Naive thymus-derived CD4-positive, alpha-beta T cell (primary cell): ENCODE results near the gene UBL3. TPM values are rescaled to one million over a fixed set of nuclear protein-coding genes. Genes with fewer than 3 reads are reported as not detected.

Source experiments
- ATAC-seq: fragments of 150-1000 bp; cut with Tn5 transposase; 2 replicates; pipeline ENCODE4 v1.10.0; 2021; ENCODE audit warnings: mild to moderate bottlenecking, moderate library complexity
- CTCF ChIA-PET: fragments of 350-600 bp; sonication (Branson Sonifier 250); formaldehyde crosslinking; loops from one replicate; lab custom pipeline; 2021; ENCODE audit warnings: antibody characterized with exemption; lab: Charles Lee
- POLR2A ChIA-PET: fragments of 350-600 bp; sonication (Branson Sonifier 250); formaldehyde crosslinking; loops from one replicate; lab custom pipeline; 2021; ENCODE audit warnings: antibody characterized with exemption, inconsistent platforms; lab: Charles Lee
- DNase-seq, 9 donors: peaks; one replicate each; pipeline versions ENCODE4 v3.0.0 to v3.0.0-alpha.2; 2020 to 2022; ENCODE audit warnings: mixed read lengths in 1 of 9
- H3K27ac ChIP-seq: one replicate; pipeline ENCODE4 v1.7.0; 2013; ENCODE audit warnings: mild to moderate bottlenecking, low read depth, low read length, moderate library complexity
- H3K27me3 ChIP-seq, 2 donors: one replicate each; pipeline ENCODE4 v1.7.0; 2013; ENCODE audit warnings: low read length in 2 of 2, mild to moderate bottlenecking in 2 of 2, moderate library complexity in 2 of 2; ENCODE audit not compliant: control insufficient read depth in 2 of 2, insufficient read depth in 2 of 2
- H3K36me3 ChIP-seq, 3 experiments: 1 replicate in 2 of 3; 2 replicates in 1 of 3; pipeline ENCODE4 v1.7.0; 2013; ENCODE audit warnings: low read length in 3 of 3, mild to moderate bottlenecking in 3 of 3, moderate library complexity in 1 of 3; ENCODE audit not compliant: insufficient read depth in 3 of 3, control insufficient read depth in 2 of 3
- H3K4me1 ChIP-seq, 2 donors: one replicate each; pipeline ENCODE4 v1.7.0; 2013; ENCODE audit warnings: low read length in 2 of 2, mild to moderate bottlenecking in 2 of 2, moderate library complexity in 1 of 2; ENCODE audit not compliant: control insufficient read depth in 2 of 2, insufficient read depth in 2 of 2
- H3K4me3 ChIP-seq: 2 replicates; pipeline ENCODE4 v1.7.0; 2013; ENCODE audit warnings: mild to moderate bottlenecking, low read length
- H3K9me3 ChIP-seq, 3 experiments: 1 replicate in 2 of 3; 2 replicates in 1 of 3; pipeline ENCODE4 v1.7.0; 2013; ENCODE audit warnings: low read length in 3 of 3; ENCODE audit not compliant: control insufficient read depth in 2 of 3
- H3K27ac Mint-ChIP-seq, 9 donors: one replicate each; pipeline ENCODE4 v1.8.0; 2020 to 2022; ENCODE audit warnings: mixed read lengths in 9 of 9, mild to moderate bottlenecking in 8 of 9, moderate library complexity in 5 of 9, inconsistent platforms in 2 of 9
- H3K27me3 Mint-ChIP-seq, 5 donors: one replicate each; pipeline ENCODE4 v1.8.0; 2021 to 2022; ENCODE audit warnings: mixed read lengths in 5 of 5, mild to moderate bottlenecking in 1 of 5
- H3K36me3 Mint-ChIP-seq, 5 donors: one replicate each; pipeline ENCODE4 v1.8.0; 2020 to 2022; ENCODE audit warnings: mixed read lengths in 5 of 5, mild to moderate bottlenecking in 3 of 5, inconsistent platforms in 1 of 5
- H3K4me1 Mint-ChIP-seq, 7 donors: one replicate each; pipeline ENCODE4 v1.8.0; 2020 to 2022; ENCODE audit warnings: mixed read lengths in 7 of 7, mild to moderate bottlenecking in 3 of 7, inconsistent platforms in 1 of 7
- H3K4me3 Mint-ChIP-seq, 10 donors: one replicate each; pipeline ENCODE4 v1.8.0; 2020 to 2022; ENCODE audit warnings: mild to moderate bottlenecking in 10 of 10, mixed read lengths in 10 of 10, moderate library complexity in 6 of 10, inconsistent platforms in 2 of 10
- H3K9me3 Mint-ChIP-seq, 11 donors: one replicate each; pipeline ENCODE4 v1.8.0; 2020 to 2022; ENCODE audit warnings: mixed read lengths in 11 of 11, mild to moderate bottlenecking in 4 of 11, inconsistent platforms in 1 of 11, moderate library complexity in 1 of 11
- intact Hi-C, 2 donors: fragments of 100-400 bp; cut with micrococcal nuclease; formaldehyde crosslinking; loops; one replicate each; pipeline ENCODE4 v1.15.1; 2023
- polyA plus RNA-seq, 2 donors: library from polyadenylated mRNA; unstranded; fragments of 300-500 nt; fragmentation: Illumina TruSeq; gene quantifications; one replicate each; pipeline ENCODE4 v1.2.3, GENCODE V29; 2021
- total RNA-seq, 6 experiments: library from RNA in 5 of 6; stranded (reverse) in 5 of 6; gene quantifications; 1 replicate in 5 of 6; 2 replicates in 1 of 6; pipeline ENCODE4 v1.2.3 and lab custom pipeline; 2021 to 2026

The UBL3 gene
- 10 to 100 TPM; 12.7 to 34.5 (median 28.9) TPM for total RNA-seq
- polyA plus RNA-seq, result 10 to 100 TPM; 27.3 to 30.8 TPM
- 56.9 reads per million, percentile 74 among the genes with 10 or more reads in this experiment for total RNA-seq (lab: John Stamatoyannopoulos, UW)

GRCh38 chr13:29850213-29850898 is at the start of gene UBL3:
Gene UBL3, minus strand, starts transcription at chr13:29850617. Its CDS starts 1,079 bp downstream, at chr13:29849538.
- ChIA-PET CTCF (interaction anchor here (0.8 to 2.8 kb wide), 5 partner anchors 74 to 612 kb away, joined by 3 to 29 read pairs (median 3); no protein-coding TSS in a partner anchor), POLR2A (interaction anchor here (0.6 to 5.4 kb wide), 21 partner anchors 8 to 766 kb away, joined by 3 to 64 read pairs (median 3); partner anchors contain the start of genes HMGB1 and USPL1)
- H3K4me1 Mint-ChIP-seq, result peaks cover 10 to 42% (median 24%) of the 10 kb centered on the region in 7 donors
- intact Hi-C loops, result loop anchor here (1.0 to 5.0 kb wide), 17 partner anchors 52 to 1712 kb away; partner anchors contain the start of genes SLC7A1 (in 2 of the 2), USPL1 (in 2 of the 2), KATNAL1 (in 1 of the 2) and PAN3 (in 1 of the 2)
- DNase-seq (peak; percentile 88 to 95 (median 92)), ATAC-seq (peak; percentile 97)
- H3K9me3 ChIP-seq, result no peaks in the 10 kb centered on the region
- peaks cover 5 to 13% of the 10 kb centered on the region in 2 donors for H3K4me1 ChIP-seq
- peaks cover 0 to 7% (median 0%) of the 10 kb centered on the region in 5 donors for H3K36me3 Mint-ChIP-seq
- H3K9me3 Mint-ChIP-seq, result peaks cover 0 to 1% (median 0%) of the 10 kb centered on the region in 11 donors
- H3K27ac Mint-ChIP-seq, result peak within 1 kb of the TSS; percentile 91 to 100 (median 99)
- H3K4me3 ChIP-seq, result peak within 1 kb of the TSS; percentile 78
- H3K36me3 ChIP-seq, result peaks cover 0 to 10% (median 0%) of the 10 kb centered on the region in 3 experiments
- peak within 1 kb of the TSS; percentile 91 to 99 (median 96) for H3K4me3 Mint-ChIP-seq
- peak within 1 kb of the TSS; percentile 98 for H3K27ac ChIP-seq
- no peaks in the 10 kb centered on the region for H3K27me3 ChIP-seq
- H3K27me3 Mint-ChIP-seq, result no peaks in the 10 kb centered on the region

GRCh38 chr13:29897102-29897501 is 46.7 kb upstream of the UBL3 start:
- Histone ChIP-seq H3K27ac (no peak overlapping the region), H3K4me3 (no peak overlapping the region), H3K36me3 (no peaks in the 10 kb centered on the region), H3K4me1 (peaks cover 4 to 12% of the 10 kb centered on the region in 2 donors), H3K27me3 (no peaks in the 10 kb centered on the region), H3K9me3 (no peaks in the 10 kb centered on the region)
- ChIA-PET POLR2A (interaction anchor here (0.8 kb wide), 1 partner anchor 10 kb away, joined by 3 read pairs; no protein-coding TSS in a partner anchor), CTCF (no interaction called here)
- intact Hi-C loops, result no loop called here
- Mint-ChIP-seq H3K27me3 (peaks cover 0 to 34% (median 0%) of the 10 kb centered on the region in 5 donors), H3K36me3 (peaks cover 0 to 5% (median 0%) of the 10 kb centered on the region in 5 donors), H3K4me1 (peaks cover 0 to 13% (median 5%) of the 10 kb centered on the region in 7 donors), H3K4me3 (no peak overlapping the region), H3K27ac (no peak overlapping the region), H3K9me3 (peaks cover 0 to 4% (median 0%) of the 10 kb centered on the region in 11 donors)
- no peak for ATAC-seq
- no peak for DNase-seq

- peaks cover 0 to 11% (median 0%) of the 10 kb centered on the region in 5 donors for H3K27me3 Mint-ChIP-seq
- ChIA-PET CTCF (no interaction called here), POLR2A (interaction anchor here (0.6 kb wide), 1 partner anchor 922 kb away, joined by 3 read pairs; no protein-coding TSS in a partner anchor)
- no peak overlapping the region for H3K4me3 Mint-ChIP-seq
- H3K27ac Mint-ChIP-seq, result no peak overlapping the region
- DNase-seq (no peak), ATAC-seq (no peak)
- no peaks in the 10 kb centered on the region for H3K9me3 Mint-ChIP-seq
- peaks cover 0 to 9% (median 4%) of the 10 kb centered on the region in 7 donors for H3K4me1 Mint-ChIP-seq
- Histone ChIP-seq H3K27ac (no peak overlapping the region), H3K27me3 (no peaks in the 10 kb centered on the region), H3K9me3 (no peaks in the 10 kb centered on the region), H3K36me3 (no peaks in the 10 kb centered on the region), H3K4me1 (no peaks in the 10 kb centered on the region), H3K4me3 (no peak overlapping the region)
- intact Hi-C loops, result no loop called here
- no peaks in the 10 kb centered on the region for H3K36me3 Mint-ChIP-seq
Measured at GRCh38 chr13:29893438-29893837, 43.0 kb upstream of the UBL3 start.

GRCh38 chr13:29892151-29892550 is 41.7 kb upstream of the UBL3 start:
- Histone ChIP-seq H3K36me3 (no peaks in the 10 kb centered on the region), H3K4me3 (no peak overlapping the region), H3K4me1 (no peaks in the 10 kb centered on the region), H3K27me3 (no peaks in the 10 kb centered on the region), H3K9me3 (no peaks in the 10 kb centered on the region), H3K27ac (no peak overlapping the region)
- intact Hi-C loops, result no loop called here
- ChIA-PET POLR2A (no interaction called here), CTCF (interaction anchor here (0.6 kb wide), 1 partner anchor 20 kb away, joined by 3 read pairs; no protein-coding TSS in a partner anchor)
- DNase-seq (no peak), ATAC-seq (no peak)
- no peak overlapping the region for H3K4me3 Mint-ChIP-seq
- H3K4me1 Mint-ChIP-seq, result peaks cover 0 to 14% (median 4%) of the 10 kb centered on the region in 7 donors
- H3K36me3 Mint-ChIP-seq, result no peaks in the 10 kb centered on the region
- no peak overlapping the region for H3K27ac Mint-ChIP-seq
- H3K9me3 Mint-ChIP-seq, result no peaks in the 10 kb centered on the region
- H3K27me3 Mint-ChIP-seq, result peaks cover 0 to 5% (median 0%) of the 10 kb centered on the region in 5 donors

- no peaks in the 10 kb centered on the region for H3K27me3 Mint-ChIP-seq
- no peak overlapping the region for H3K27ac ChIP-seq
- no peaks in the 10 kb centered on the region for H3K4me1 ChIP-seq
- H3K27ac Mint-ChIP-seq, result no peak overlapping the region
- ATAC-seq (no peak), DNase-seq (no peak)
- H3K36me3 Mint-ChIP-seq, result no peaks in the 10 kb centered on the region
- no peaks in the 10 kb centered on the region for H3K9me3 ChIP-seq
- ChIA-PET CTCF (no interaction called here), POLR2A (interaction anchor here (0.7 to 1.0 kb wide), 3 partner anchors 13 to 61 kb away, joined by 3 to 4 read pairs (median 3); no protein-coding TSS in a partner anchor)
- intact Hi-C loops, result no loop called here
- no peak overlapping the region for H3K4me3 Mint-ChIP-seq
- H3K4me1 Mint-ChIP-seq, result peaks cover 0 to 21% (median 4%) of the 10 kb centered on the region in 7 donors
- no peaks in the 10 kb centered on the region for H3K9me3 Mint-ChIP-seq
- no peaks in the 10 kb centered on the region for H3K27me3 ChIP-seq
- no peaks in the 10 kb centered on the region for H3K36me3 ChIP-seq
- no peak overlapping the region for H3K4me3 ChIP-seq
Measured at GRCh38 chr13:29889111-29889510, 38.7 kb upstream of the UBL3 start.

GRCh38 chr13:29888306-29888705 is 37.9 kb upstream of the UBL3 start:
- CTCF ChIA-PET, result no interaction called here
- Mint-ChIP-seq H3K9me3 (no peaks in the 10 kb centered on the region), H3K4me3 (no peak overlapping the region), H3K27ac (peak overlapping the region in 1 of 9 donors; percentile 31), H3K36me3 (no peaks in the 10 kb centered on the region), H3K4me1 (peaks cover 0 to 17% (median 4%) of the 10 kb centered on the region in 7 donors), H3K27me3 (no peaks in the 10 kb centered on the region)
- no peak overlapping the region for H3K27ac ChIP-seq
- no peaks in the 10 kb centered on the region for H3K36me3 ChIP-seq
- H3K4me3 ChIP-seq, result no peak overlapping the region
- H3K27me3 ChIP-seq, result no peaks in the 10 kb centered on the region
- DNase-seq (no peak), ATAC-seq (no peak)
- intact Hi-C loops, result no loop called here
- POLR2A ChIA-PET, result interaction anchor here (1.0 kb wide), 1 partner anchor 62 kb away, joined by 3 read pairs; no protein-coding TSS in a partner anchor
- H3K4me1 ChIP-seq, result no peaks in the 10 kb centered on the region
- no peaks in the 10 kb centered on the region for H3K9me3 ChIP-seq
